T-cell (primary cell): Measurements from ENCODE around the gene PHLDB1. TPM values are rescaled to one million over a fixed set of nuclear protein-coding genes. Genes with fewer than 3 reads are reported as not detected.
"Not testable (repeated sequence)": the region's sequence is repeated elsewhere in the genome, so short reads cannot be mapped to it uniquely, and the experiment has no call there.

Experiments
- ATAC-seq, 4 experiments: fragments of 200-7000 bp in 3 of 4; fragments of 150-1000 bp in 1 of 4; cut with Tn5 transposase; replicated peaks in 1 of 4; 1 replicate in 3 of 4; 2 replicates in 1 of 4; pipeline ENCODE4 v1.10.0; 2021; ENCODE audit warnings: moderate library complexity in 3 of 4, mild to moderate bottlenecking in 2 of 4, moderate number of reproducible peaks in 1 of 4
- CTCF ChIA-PET, 2 donors: fragments of 300-600 bp; sonication (Branson Sonifier 250); formaldehyde crosslinking; loops; one replicate each; lab custom pipeline; 2022; ENCODE audit warnings: antibody characterized with exemption in 2 of 2; lab: Charles Lee
- POLR2A ChIA-PET, 2 donors: fragments of 300-600 bp; sonication (Branson Sonifier 250); formaldehyde crosslinking; loops; one replicate each; lab custom pipeline; 2022; ENCODE audit warnings: antibody characterized with exemption in 2 of 2; lab: Charles Lee
- DNase-seq, 35 experiments: peaks; one replicate each; pipeline versions ENCODE4 v3.0.0 to v3.0.0-alpha.2; 2013 to 2023
- H3K27ac ChIP-seq: one replicate; pipeline ENCODE4 v1.5.1; 2013; ENCODE audit warnings: low read length
- H3K27me3 ChIP-seq, 2 experiments: replicated peaks in 1 of 2; 1 replicate in 1 of 2; 2 replicates in 1 of 2; pipeline versions ENCODE4 v1.6.1 to v1.7.0; 2013; ENCODE audit warnings: low read length in 1 of 2, mixed read lengths in 1 of 2; ENCODE audit not compliant: control insufficient read depth in 2 of 2, insufficient read depth in 2 of 2; ENCODE audit errors: extremely low read depth in 1 of 2
- H3K36me3 ChIP-seq, 2 donors: 1 replicate in 1 of 2; 2 replicates in 1 of 2; pipeline versions ENCODE4 v1.6.1 to v1.7.0; 2013; ENCODE audit warnings: low read length in 1 of 2; ENCODE audit not compliant: control insufficient read depth in 2 of 2, insufficient read depth in 1 of 2; ENCODE audit errors: extremely low read depth in 1 of 2
- H3K4me1 ChIP-seq, 2 experiments: 1 replicate in 1 of 2; 2 replicates in 1 of 2; pipeline versions ENCODE4 v1.6.1 to v1.7.0; 2013; ENCODE audit warnings: low read length in 2 of 2, mixed read lengths in 1 of 2; ENCODE audit not compliant: insufficient read depth in 2 of 2, control insufficient read depth in 1 of 2; ENCODE audit errors: extremely low read depth in 1 of 2
- H3K4me3 ChIP-seq, 2 donors: 1 replicate in 1 of 2; 2 replicates in 1 of 2; pipeline versions ENCODE4 v1.5.1 to v1.7.0; 2013; ENCODE audit warnings: mild to moderate bottlenecking in 2 of 2, low read length in 1 of 2, moderate library complexity in 1 of 2; ENCODE audit not compliant: control insufficient read depth in 1 of 2; ENCODE audit errors: extremely low read depth in 1 of 2
- H3K9me3 ChIP-seq: 2 replicates; pipeline ENCODE4 v1.7.0; 2013
- H3K27ac Mint-ChIP-seq, 2 donors: one replicate each; pipeline ENCODE4 v1.8.0; 2020 to 2021; ENCODE audit warnings: mild to moderate bottlenecking in 2 of 2, mixed read lengths in 2 of 2
- H3K27me3 Mint-ChIP-seq, 2 donors: one replicate each; pipeline ENCODE4 v1.8.0; 2021 to 2022; ENCODE audit warnings: mixed read lengths in 2 of 2
- H3K36me3 Mint-ChIP-seq: one replicate; pipeline ENCODE4 v1.8.0; 2021; ENCODE audit warnings: mixed read lengths
- H3K4me1 Mint-ChIP-seq, 3 donors: one replicate each; pipeline ENCODE4 v1.8.0; 2020 to 2022; ENCODE audit warnings: mixed read lengths in 3 of 3, mild to moderate bottlenecking in 1 of 3
- H3K4me3 Mint-ChIP-seq, 3 donors: one replicate each; pipeline ENCODE4 v1.8.0; 2020 to 2022; ENCODE audit warnings: mild to moderate bottlenecking in 3 of 3, mixed read lengths in 3 of 3, moderate library complexity in 3 of 3
- H3K9me3 Mint-ChIP-seq, 3 donors: one replicate each; pipeline ENCODE4 v1.8.0; 2020 to 2022; ENCODE audit warnings: mixed read lengths in 3 of 3
- WGBS: methylation state at CpG from one replicate; pipeline ENCODE4 v1.1.5; 2013; ENCODE audit warnings: missing lambda C conversion rate; ENCODE audit not compliant: insufficient coverage; 5-methylcytosine and 5-hydroxymethylcytosine counted together
- total RNA-seq, 35 experiments: library from RNA in 6 of 35; stranded (reverse) in 6 of 35; fragments of 120-200 nt in 1 of 35; gene quantifications; one replicate each; pipeline versions ENCODE4 v1.2.1 to v1.2.4 and lab custom pipeline; 2013 to 2026

Gene PHLDB1
- total RNA-seq, 5 donors from 2014 or later (not counting 1 experiment from before 2014, with no cell fraction given): 1.8 to 7.8 (median 4.0) TPM

DNA sequence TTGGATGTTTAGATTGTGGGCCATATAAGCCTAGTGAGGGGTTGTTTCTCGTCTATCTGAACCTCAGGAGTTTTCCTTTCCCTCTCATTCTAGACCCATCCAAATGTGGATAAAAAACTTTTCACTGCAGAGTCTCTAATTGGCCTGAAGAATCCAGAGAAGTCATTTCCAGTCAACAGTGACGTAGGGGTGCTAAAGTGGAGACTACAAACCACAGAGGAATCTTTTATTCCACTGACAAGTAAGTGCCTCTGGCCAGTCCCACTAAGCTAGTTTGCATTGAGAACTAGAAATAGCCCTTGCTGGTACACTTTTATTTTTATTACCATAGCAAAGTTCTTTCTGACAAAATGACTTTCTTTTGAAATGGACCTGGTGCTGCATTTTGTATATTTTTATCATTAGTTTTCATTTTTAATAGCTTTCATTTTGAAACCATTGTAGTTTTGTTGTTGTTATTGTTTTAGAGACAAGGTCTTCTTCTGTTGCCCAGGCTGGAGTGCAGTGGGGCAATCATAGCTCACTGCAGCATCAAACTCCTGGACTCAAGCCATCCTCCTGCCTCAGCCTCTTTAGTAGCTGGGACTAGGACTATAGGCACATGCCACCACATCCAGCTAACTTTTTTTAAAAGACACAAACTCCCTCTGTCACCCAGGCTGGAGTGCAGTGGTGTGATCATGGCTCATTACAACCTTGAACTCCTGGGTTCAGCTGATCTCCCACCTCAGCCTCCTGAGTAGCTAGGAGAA is 14.6 kb upstream of the PHLDB1 start:
- WGBS: 80% methylated on average over 1 of the region's 2 CpGs
- Histone ChIP-seq H3K9me3 (no peaks in the 10 kb centered on the region), H3K4me1 (peaks cover 0 to 4% of the 10 kb centered on the region in 2 experiments), H3K27ac (no peak overlapping the region), H3K4me3 (no peak overlapping the region), H3K27me3 (no peaks in the 10 kb centered on the region), H3K36me3 (peaks cover 9 to 81% of the 10 kb centered on the region in 2 donors)
- Mint-ChIP-seq H3K4me1 (peaks cover 16 to 22% (median 20%) of the 10 kb centered on the region in 3 donors), H3K4me3 (no peak overlapping the region), H3K27me3 (no peaks in the 10 kb centered on the region), H3K9me3 (no peaks in the 10 kb centered on the region), H3K36me3 (peaks cover 44% of the 10 kb centered on the region), H3K27ac (no peak overlapping the region)
- ChIA-PET CTCF (interaction anchor here (0.6 to 4.4 kb wide), 5 partner anchors 9 to 286 kb away, joined by 3 to 31 read pairs (median 4); partner anchors contain the start of gene PHLDB1 (in 1 of the 2)), POLR2A (interaction anchor here in 1 of 2 donors (0.6 to 0.7 kb wide), 4 partner anchors 214 to 776 kb away, joined by 3 to 10 read pairs (median 4); no protein-coding TSS in a partner anchor)
- ATAC-seq (no peak), DNase-seq (no peak)

- H3K4me3 ChIP-seq, H3K27me3 ChIP-seq, H3K9me3 ChIP-seq, H3K27me3 Mint-ChIP-seq, H3K4me3 Mint-ChIP-seq, H3K4me1 ChIP-seq, H3K9me3 Mint-ChIP-seq: not testable (repeated sequence)
- ATAC-seq (peak; percentile 44 to 74 (median 63)), DNase-seq (peak in 5 of 35 experiments; percentile 7 to 81 (median 16))
- H3K36me3 Mint-ChIP-seq: peaks cover 50% of the 10 kb centered on the region
- H3K4me1 Mint-ChIP-seq: peaks cover 16 to 22% (median 20%) of the 10 kb centered on the region in 3 donors
- ChIA-PET POLR2A (interaction anchor here (1.0 to 1.5 kb wide), 2 partner anchors 14 kb away, joined by 3 to 4 read pairs; no protein-coding TSS in a partner anchor), CTCF (interaction anchor here (0.6 to 4.4 kb wide), 9 partner anchors 9 to 461 kb away, joined by 3 to 31 read pairs (median 6); partner anchors contain the start of gene PHLDB1 (in 2 of the 2))
- peak overlapping the region; percentile 52 to 54 for H3K27ac Mint-ChIP-seq
- Histone ChIP-seq H3K36me3 (peaks cover 9 to 79% of the 10 kb centered on the region in 2 donors), H3K27ac (peak overlapping the region; percentile 21)
- no CpG with 5 or more reads among the region's 5 CpGs for WGBS
Observed at GRCh38 chr11:118594984-118595383, 12.4 kb upstream of the PHLDB1 start.

GRCh38 chr11:118596224-118597146 is 10.9 kb upstream of the PHLDB1 start:
- ChIA-PET CTCF (interaction anchor here in 1 of 2 donors (4.4 kb wide), 1 partner anchor 12 kb away, joined by 31 read pairs; the partner anchor contains the start of gene PHLDB1), POLR2A (no interaction called here)
- no peaks in the 10 kb centered on the region for H3K9me3 Mint-ChIP-seq
- no peak overlapping the region for H3K27ac ChIP-seq
- no peak overlapping the region for H3K4me3 ChIP-seq
- 96% methylated on average over 6 of the region's 16 CpGs for WGBS
- H3K9me3 ChIP-seq: no peaks in the 10 kb centered on the region
- no peaks in the 10 kb centered on the region for H3K27me3 ChIP-seq
- H3K36me3 ChIP-seq: peaks cover 9 to 77% of the 10 kb centered on the region in 2 donors
- H3K4me3 Mint-ChIP-seq: no peak overlapping the region
- peaks cover 0 to 4% of the 10 kb centered on the region in 2 experiments for H3K4me1 ChIP-seq
- H3K36me3 Mint-ChIP-seq: peaks cover 47% of the 10 kb centered on the region
- DNase-seq (no peak), ATAC-seq (no peak)
- peak overlapping the region; percentile 37 to 66 for H3K27ac Mint-ChIP-seq
- peaks cover 16 to 22% (median 20%) of the 10 kb centered on the region in 3 donors for H3K4me1 Mint-ChIP-seq
- H3K27me3 Mint-ChIP-seq: no peaks in the 10 kb centered on the region

DNA sequence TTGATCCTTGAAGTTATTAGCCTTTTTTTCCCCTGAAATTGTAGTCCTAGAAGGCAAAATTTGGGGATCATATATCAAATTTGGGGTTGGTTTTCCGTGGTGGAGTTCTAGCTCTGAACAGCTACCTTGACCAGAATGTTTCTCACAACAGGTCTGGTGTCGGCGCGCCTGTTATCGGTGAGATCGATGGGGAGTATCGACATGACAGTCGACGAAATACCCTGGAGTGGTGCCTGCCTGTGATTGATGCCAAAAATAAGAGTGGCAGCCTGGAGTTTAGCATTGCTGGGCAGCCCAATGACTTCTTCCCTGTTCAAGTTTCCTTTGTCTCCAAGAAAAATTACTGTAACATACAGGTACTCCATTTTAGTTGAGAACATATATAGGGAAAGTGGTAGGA is 9.9 kb upstream of the PHLDB1 start:
- H3K4me3 ChIP-seq: no peak overlapping the region
- peak overlapping the region in 1 of 2 donors; percentile 37 for H3K27ac Mint-ChIP-seq
- no peak overlapping the region for H3K4me3 Mint-ChIP-seq
- no peaks in the 10 kb centered on the region for H3K27me3 Mint-ChIP-seq
- H3K36me3 Mint-ChIP-seq: peaks cover 55% of the 10 kb centered on the region
- ATAC-seq (no peak), DNase-seq (no peak)
- H3K9me3 Mint-ChIP-seq: no peaks in the 10 kb centered on the region
- WGBS: 98% methylated on average over 8 of the region's 9 CpGs
- no peaks in the 10 kb centered on the region for H3K27me3 ChIP-seq
- H3K27ac ChIP-seq: no peak overlapping the region
- ChIA-PET CTCF (interaction anchor here in 1 of 2 donors (0.7 kb wide), 2 partner anchors 34 to 756 kb away, joined by 3 to 4 read pairs; no protein-coding TSS in a partner anchor), POLR2A (interaction anchor here (0.6 to 1.1 kb wide), 2 partner anchors 11 to 14 kb away, joined by 3 read pairs; no protein-coding TSS in a partner anchor)
- peaks cover 0 to 4% of the 10 kb centered on the region in 2 experiments for H3K4me1 ChIP-seq
- peaks cover 9 to 76% of the 10 kb centered on the region in 2 donors for H3K36me3 ChIP-seq
- H3K9me3 ChIP-seq: no peaks in the 10 kb centered on the region
- H3K4me1 Mint-ChIP-seq: peaks cover 16 to 22% (median 20%) of the 10 kb centered on the region in 3 donors

DNA sequence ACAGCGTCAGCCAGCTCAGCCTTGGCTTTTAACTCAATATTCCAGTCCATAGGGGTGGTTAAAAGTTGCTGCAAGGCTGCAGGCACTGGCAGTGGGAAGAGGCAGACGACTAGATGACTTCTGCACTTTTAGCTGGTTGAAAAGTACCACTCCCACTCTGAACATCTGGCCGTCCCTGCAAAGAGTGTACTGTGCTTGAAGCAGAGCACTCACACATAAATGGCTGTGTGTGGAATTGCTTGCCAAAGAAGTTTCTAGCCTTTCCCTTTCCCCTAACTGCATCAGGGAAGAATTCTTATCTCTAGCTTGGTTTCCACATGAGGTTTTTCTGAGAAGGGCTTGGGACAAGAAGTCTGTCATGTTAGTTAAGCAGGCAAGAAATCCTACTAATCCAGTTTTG is 5.1 kb upstream of the PHLDB1 start:
- no peaks in the 10 kb centered on the region for H3K9me3 Mint-ChIP-seq
- H3K4me3 Mint-ChIP-seq: no peak overlapping the region
- Histone ChIP-seq H3K4me1 (no peaks in the 10 kb centered on the region), H3K4me3 (no peak overlapping the region), H3K36me3 (peaks cover 0 to 40% of the 10 kb centered on the region in 2 donors), H3K27me3 (no peaks in the 10 kb centered on the region), H3K27ac (no peak overlapping the region), H3K9me3 (no peaks in the 10 kb centered on the region)
- POLR2A ChIA-PET: no interaction called here
- H3K27ac Mint-ChIP-seq: no peak overlapping the region
- DNase-seq (no peak), ATAC-seq (no peak)
- CTCF ChIA-PET: interaction anchor here in 1 of 2 donors (0.6 kb wide), 1 partner anchor 245 kb away, joined by 3 read pairs; no protein-coding TSS in a partner anchor
- H3K36me3 Mint-ChIP-seq: peaks cover 31% of the 10 kb centered on the region
- no peaks in the 10 kb centered on the region for H3K27me3 Mint-ChIP-seq
- H3K4me1 Mint-ChIP-seq: peaks cover 2 to 7% (median 4%) of the 10 kb centered on the region in 3 donors
- no CpG with 5 or more reads among the region's 3 CpGs for WGBS
